Measurements from ENCODE around the gene CACYBP. TPM values are rescaled to one million over a fixed set of nuclear protein-coding genes. Genes with fewer than 3 reads are reported as not detected.
"Not testable (repeated sequence)": the region's sequence is repeated elsewhere in the genome, so short reads cannot be mapped to it uniquely, and the experiment has no call there.

Gene CACYBP
- polyA plus RNA-seq, 5 donors: 122 to 149 (median 128) TPM

DNA sequence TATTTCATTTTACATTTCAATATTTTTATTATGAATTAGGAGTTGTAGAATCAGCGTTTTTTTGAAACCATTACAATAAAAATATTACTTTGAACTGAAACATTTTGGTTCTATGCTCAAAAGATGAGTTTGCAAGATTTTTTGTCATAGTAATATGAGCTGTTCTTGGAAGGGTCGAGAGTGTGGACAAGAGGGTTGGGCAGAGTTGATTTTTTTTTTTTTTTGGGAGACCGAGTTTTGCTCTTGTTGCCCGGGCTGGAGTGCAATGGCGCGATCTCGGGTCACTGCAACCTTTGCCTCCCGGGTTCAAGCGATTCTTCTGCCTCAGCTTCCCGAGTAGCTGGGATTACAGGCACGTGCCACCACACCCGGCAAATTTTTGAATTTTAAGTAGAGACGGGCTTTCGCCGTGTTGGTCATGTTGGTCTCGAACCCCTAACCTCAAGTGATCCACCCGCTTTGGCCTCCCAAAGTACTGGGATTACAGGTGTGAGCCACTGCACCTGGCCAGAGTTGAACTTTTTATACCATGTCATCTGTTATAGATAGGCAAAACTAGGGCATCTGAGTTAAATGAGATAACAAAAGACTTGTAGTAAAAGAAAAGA, 3.3 kb downstream of the CACYBP start:
- no peak for DNase-seq

DNA sequence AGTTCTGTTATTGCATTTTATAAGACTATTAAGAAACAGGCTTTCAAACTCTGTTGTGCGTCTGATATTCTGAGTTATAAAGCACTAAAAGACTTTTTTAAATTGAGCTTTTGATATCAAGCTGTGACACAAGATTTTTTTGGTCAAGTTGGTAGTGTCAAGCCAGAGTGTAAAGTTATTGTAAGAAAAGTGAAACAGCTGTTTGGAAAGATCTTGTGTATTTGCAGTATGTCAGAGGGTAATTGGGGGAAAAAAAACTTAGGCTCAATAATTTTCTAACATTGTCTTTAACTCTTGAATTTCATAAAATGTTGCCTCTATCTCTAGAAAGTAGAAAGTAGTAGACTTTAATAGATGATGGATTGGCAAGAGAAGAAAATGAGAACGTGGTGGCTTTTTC, 3.8 kb downstream of the CACYBP start:
- DNase-seq: no peak

DNA sequence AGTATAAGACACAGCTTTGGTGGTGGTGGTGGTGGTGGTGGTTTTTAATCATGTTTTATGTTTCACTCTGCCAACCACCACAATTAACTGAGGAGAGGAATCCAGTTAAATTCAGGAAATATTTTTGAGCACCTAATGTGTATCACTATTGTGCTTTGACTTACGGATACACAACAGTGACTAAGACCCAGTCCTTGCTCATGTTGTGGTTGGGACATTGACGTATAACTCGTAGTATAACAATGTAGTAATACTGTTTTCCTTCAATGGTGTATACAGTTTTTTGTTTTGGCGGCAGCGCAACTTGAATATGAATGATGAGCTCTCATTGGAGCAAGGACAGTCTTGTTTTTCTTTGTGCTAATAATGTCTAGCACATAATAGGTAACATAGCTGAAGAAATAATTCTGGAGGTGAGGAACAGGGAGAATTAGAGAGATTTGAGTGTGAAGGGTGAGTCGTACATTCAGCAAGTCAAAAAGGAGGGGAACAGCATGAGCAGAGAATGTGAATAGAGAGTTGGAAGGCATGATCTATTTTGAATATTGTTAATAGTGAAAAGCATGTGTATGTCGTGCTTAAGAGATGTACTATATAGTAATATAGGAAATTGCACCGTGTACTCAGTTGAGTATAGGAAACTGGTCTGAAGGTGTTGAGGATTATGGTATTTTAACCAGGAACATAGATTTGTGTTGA, 5.5 kb downstream of the CACYBP start:
- DNase-seq: no peak

DNA sequence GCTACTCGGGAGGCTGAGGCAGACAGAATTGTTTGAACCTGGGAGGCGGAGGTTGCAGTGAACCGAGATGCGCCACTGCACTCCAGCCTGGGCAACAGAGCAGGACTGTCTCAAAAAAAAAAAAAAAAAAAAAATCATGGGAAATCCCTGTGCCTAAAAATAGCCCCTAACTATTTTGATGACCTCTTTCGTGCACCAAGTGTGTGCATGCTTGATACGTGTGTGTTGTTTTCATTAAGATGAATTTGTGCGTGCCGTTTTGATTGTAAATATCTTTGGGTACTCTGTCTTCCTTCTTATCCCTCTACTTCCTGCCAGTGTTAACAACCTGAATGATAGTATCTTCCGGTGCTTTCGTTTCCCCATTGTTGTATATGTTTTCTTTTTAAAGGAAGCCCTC, 9.8 kb downstream of the CACYBP start:
- no peak for DNase-seq

DNA sequence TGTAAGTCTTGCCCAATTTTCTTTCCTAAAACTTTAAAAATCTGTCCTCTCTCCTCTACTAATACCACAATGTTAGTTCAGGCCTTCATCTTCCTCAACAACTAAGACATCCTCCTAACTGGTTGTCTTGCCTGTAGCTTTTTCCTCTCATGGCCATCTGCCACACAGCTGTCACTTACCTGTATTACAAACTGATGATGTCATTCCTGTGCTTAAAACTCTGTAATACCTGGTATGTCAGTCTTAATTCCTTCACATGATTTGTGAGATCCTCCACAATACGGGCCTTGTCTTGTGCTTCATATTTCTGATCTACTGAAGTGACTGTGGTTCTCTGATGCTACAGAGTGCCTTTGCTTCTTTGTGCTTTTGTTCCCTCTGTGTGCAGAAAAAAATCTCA, 13.7 kb downstream of the CACYBP start:
- DNase-seq: no peak

DNA sequence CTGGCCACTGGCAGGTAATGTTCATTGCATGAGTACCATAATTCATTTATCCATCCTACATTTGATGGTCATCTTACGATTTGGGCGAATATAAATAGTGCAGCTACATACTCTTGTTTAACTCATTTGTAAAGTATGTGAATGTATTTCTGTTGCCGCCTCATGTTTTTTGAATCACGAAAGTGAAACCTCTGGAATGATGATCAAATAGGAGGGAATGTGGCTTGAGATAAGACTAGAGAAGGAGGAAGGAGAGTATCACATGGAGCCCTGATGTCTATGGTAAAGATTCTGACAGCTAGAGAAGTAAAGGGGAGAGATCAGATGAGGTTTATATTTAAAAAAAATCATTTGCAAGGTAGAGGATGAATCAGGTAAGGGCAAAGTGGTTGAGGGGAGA, 15.5 kb downstream of the CACYBP start:
- no peak for DNase-seq

DNA sequence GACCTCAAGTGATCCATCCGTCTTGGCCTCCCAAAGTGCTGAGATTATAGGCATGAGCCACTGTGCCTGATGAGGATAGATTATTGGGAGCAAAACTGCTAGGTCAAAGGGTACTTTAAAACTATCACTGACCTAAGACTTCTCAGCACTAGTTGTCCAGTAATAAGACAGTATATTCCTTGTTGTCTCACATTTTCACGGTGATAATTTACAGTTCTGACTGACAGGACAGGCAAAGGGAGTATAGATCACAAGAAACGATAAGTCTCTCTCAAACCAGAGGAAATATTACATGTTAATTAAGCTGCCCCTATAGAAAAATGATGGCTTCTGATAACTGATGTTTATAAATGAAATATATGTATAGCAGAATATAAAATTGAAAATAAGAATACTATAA, 19.8 kb downstream of the CACYBP start:
- DNase-seq: no peak

DNA sequence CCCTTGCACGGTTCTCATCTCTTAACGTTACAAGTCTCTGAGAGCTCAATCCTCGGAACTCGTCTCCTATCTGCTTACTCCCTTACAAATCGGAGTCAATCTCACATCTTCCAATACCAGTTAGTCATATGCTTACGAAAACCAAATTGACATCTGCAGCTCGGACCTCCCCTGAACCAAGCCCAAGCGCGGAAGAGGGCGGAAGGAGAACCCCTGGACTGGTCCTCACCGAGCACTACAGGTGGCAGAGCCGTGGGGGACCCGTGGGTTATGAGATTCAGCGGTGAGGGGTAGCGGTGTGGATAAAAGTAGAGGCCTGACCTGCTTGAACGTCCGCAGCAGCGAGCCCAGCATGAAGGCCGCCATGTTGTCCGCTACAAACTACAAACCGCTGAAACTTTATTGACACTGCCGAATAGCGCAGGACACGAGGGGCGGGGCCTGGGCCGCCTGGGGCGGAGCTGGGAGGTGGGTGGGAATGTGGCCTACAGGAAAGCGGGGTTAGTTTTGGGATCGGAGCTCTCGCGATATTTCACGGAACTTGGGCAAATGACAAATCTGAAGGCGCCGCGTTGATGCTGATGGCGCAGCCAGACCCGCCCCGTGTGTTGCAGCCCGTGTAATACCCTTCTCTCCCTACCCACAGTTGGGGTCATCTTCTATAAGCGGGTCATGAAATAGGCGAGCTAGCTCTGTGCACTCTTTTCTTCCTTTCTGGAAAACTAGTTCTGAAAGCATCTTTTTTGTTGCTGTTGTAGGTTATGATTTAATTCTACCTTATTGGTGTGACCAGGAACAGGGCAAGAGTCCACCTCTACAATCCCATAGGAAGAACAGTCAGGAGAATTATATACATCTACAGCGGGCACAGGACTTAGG, 23.5 kb downstream of the CACYBP start, which contains the start of gene MRPS14:
Gene MRPS14, minus strand, starts transcription at position 383 of the 879 bp plus-strand sequence. Its CDS starts 17 bp downstream, at position 366.
- peak; percentile 98 for DNase-seq

DNA sequence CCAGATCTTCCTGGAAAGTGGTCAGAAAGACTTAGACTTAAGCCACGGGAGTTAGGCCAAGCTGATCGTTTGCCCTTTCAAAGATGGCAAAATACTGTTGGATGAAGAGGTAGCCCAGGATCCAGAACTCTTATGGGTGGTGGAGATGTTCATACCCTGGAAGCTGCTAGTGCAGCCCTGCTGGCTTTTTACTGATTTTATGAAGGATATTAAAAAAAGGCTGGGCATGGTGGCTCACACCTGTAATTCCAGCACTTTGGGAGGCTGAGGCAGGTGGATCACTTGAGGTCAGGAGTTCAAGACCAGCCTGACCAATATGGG, 24.1 kb downstream of the CACYBP start:
- DNase-seq: not testable (repeated sequence)

DNA sequence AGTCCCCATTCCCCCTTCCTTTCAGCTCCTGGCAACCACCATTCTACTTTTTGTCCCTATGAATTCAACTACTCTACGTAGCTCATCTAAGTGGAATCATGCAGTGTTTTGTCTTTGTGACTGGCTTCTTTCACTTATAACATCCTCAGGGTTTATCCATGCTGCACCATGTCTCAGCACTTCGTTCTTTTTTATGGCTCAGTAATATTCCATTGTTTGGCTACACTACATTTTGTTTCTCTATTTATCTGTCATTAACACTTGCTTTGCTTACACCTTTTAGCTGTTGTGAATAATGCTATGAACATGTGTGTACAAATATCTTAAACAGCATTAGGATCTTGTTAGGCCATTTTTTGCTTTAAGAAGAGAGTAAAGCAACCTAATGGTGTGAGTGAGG, 25.0 kb downstream of the CACYBP start:
- no peak for DNase-seq

DNA sequence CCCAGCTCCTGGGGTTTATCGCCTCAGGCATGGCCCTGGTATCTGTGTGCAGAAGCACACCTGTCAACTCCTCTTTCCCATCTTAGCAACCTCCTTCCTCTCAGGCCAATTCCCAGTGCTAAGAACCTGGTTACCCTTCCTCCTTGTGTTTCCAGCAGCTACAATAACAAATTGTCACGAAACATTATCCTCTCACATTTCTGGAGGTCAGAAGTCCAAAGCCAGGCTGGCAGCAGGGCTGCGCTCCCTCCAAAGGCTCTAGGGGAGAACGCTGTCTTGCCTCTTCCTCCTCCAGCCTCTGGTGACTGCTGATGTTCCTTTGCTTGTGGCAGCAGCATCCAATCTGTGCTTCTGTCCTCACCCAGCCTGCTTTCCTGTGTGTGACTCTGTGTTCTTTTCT, 34.2 kb downstream of the CACYBP start:
- DNase-seq: no peak

DNA sequence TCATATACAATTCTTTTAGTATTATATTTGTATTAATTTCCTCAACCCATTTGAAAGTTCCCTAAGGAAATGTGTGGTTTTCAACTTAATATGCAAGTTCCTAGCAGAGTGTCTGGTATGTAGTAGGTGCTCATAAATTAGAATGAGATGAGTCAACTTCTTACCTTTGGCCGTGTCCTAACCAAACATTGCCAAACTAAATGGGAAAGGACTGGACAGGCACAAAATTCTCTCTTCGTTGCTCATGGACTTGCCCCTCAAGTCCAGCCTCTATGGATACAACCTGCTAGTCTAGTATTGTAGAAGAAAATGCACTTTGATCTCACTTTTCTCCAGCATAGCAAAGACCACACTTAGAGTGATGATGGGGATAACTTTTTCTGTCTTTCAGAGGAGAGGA, 35.0 kb downstream of the CACYBP start:
- no peak for DNase-seq

DNA sequence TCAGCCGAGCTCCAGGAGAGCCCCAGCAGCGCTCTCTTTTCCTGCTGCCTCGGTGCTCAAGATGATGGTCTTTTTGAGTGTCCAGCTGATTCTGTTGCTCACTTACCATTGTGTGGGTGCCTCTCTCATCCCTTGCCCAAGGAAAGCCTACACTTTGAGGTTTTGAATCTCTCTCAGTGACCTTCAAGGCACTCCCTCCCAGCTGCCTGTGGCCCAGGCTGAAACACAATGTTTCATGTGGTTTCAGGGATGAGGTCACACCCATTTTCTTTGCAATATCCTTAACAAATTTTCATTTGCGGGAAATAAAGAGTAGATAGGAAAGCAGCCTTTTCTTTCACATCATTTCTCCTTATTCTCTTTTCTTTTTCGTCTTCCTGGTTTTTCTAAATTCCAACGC, 36.1 kb downstream of the CACYBP start:
- DNase-seq: no peak

DNA sequence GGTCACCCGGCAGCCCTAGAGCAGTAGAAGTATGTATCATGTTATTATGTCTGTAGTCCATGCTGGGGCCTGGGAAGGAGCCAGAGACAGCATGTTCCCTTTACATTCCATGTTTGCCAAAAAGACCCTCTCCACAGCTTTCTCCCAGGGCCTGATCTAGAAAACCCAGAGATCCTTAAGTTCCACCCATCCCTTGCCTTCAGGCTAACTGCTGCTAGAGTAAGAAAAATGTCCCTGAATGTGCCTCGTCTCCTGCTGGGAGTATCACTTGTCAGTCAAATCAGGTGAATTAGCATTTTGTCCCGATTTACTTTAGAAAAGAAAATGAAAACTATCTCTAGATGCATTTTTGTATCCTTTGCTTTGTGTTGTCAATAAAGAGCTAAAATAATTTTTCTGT, 36.7 kb downstream of the CACYBP start:
- DNase-seq: no peak

DNA sequence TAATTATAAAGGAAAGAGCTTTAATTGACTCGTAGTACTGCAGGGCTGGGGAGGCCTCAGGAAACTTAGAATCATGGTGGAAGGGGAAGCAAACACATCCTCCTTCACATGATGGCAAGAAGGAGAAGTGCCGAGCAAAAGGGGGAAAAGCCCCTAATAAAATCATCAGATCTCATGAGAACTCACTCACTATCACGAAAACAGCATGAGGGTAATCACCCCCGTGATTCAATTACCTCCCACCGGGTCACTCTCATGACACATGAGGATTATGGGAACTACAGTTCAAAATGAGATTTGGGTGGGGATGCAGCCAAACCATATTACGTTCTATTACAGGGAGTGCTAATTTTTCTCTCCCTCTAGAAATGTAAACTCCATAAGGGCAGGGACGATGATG, 37.7 kb downstream of the CACYBP start:
- no peak for DNase-seq

DNA sequence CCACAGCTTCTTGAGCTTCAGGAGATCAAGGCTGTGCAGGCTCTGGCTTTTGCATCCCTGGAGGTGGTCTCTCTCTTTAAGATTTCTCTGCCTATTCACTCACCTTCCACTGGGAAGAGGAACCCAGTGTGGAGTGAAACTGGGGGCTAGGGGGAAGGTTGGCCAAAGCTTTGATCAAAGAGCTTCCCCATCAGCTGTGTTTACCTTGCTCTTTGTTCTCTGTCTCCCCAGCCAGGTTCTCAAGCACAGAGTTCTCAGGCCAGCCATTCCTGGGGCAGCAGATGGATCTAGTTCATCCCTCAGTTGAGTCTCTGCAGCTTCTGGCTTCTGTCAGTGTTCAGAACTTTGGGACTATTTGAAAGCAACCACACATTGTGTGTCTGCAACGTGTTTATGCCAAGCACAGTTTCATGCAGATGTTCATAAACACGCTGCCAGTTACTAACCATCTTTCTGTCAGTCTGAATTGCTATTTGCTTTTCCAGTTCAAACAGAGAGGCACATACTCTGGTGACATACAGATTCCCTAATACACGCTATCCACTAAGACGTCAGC, 40.7 kb downstream of the CACYBP start:
- DNase-seq: no peak

DNA sequence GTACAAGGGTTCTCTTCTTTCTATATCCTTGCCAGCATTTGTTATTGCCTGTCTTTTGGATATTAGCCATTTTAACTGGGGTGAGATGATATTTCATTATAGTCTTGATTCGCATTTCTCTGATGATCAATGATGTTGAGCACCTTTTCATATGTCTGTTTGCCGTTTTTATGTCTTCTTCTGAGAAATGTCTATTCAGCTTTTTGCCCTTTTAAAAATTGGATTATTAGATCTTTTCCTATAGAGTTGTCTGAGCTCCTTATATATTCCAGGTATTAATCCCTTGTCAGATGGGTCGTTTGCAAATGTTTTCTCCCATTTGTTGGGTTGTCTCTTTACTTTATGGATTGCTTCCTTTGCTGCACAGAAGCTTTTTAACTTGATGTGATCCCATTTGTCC, 42.9 kb downstream of the CACYBP start:
- DNase-seq: no peak

DNA sequence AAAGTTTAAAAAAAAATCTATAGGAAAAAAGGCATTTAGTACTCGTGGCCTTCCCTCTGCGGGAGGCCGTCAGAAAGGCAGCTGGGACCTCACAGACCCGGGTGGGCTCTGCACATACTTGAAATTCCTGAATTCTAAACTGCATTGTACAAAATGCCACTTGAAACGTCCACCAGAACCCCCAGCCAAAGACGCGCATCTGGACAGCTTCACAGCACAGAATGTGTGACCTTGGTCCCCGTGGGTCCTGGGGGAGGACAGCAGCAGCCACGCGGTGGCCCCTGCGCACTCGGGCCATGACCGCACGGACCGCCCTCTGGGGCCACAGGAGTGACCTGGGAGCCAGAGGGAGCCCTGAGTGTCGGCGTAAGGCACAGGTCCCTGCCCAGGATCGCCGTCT, 44.1 kb downstream of the CACYBP start:
- DNase-seq: no peak

DNA sequence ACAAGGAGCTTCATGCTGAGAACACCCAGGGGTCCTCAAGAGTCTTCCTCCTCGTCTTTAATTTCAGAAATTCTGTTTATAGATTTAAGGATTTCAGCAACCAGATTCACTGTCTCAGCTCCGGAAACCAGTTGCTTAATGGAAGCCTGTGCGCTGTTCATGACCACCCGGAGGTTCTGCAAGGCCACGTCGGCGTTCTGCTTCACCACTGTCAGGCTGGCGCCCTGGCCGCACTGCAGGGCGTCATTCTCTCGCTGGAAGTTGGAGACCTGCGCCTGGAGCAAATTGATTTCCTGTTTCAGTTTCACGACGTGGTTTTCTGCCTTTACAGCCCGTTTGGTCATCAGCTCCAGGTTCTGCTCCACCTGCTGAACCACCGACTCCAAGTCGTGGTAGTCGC, 44.8 kb downstream of the CACYBP start:
- not testable (repeated sequence) for DNase-seq

DNA sequence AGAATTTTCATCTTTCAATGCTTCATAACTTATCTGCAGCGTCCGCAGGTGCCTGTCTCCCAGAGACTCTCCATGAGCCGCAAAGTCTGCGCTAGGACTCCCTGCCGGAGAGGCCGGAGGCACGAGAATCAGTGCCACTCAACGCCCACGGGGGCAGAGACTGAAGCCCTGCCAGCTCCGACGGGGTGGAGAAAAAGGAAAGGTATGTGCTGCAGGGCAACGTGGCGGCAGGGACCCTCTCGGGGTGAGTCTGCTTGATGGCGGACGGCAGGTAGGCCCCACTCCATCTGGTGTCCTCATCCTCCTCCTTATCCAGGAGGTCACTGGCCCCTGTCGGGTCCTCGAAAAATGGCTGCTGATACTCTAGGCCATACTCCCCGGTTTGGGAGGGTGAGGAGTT, 45.4 kb downstream of the CACYBP start:
- no peak for DNase-seq

DNA sequence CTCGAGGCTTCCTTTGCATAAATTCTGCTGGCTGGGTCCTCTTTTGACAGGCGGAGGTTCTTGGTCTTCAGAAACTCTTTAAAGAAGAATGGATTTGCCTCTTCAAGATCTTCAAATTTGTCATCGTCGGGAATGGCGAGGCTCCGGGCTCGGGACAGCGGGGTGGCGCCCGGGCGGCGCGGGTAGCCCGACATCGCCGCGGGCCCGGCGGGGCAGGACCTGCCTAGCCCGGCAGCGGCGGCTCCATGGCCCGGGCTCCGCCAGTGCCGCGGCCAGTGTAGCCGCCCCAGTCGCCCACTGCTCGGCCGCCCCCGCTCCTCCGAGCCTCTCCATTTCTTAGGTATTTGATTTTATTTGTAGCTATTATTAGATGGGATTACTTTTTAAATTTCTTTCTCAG, 45.8 kb downstream of the CACYBP start:
- no peak for DNase-seq

DNA sequence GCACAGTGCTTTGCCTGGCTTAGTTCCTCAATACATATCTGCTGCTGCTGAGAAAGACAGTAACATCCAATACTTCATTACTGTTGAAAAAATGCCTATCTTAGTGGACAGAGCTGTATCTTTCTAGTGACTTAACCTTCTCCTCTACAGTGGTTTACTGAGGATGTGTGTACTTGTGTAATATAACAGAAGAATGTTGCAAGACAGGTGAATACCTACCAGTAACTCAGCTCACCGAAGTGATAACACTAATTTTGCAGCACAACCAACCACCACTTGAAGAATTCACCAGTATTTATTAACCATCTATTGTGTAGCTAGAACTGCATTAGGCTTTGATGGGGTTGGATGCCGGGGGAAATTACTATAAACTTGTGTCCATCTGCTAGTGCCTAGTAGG, 51.2 kb downstream of the CACYBP start:
- DNase-seq: no peak

DNA sequence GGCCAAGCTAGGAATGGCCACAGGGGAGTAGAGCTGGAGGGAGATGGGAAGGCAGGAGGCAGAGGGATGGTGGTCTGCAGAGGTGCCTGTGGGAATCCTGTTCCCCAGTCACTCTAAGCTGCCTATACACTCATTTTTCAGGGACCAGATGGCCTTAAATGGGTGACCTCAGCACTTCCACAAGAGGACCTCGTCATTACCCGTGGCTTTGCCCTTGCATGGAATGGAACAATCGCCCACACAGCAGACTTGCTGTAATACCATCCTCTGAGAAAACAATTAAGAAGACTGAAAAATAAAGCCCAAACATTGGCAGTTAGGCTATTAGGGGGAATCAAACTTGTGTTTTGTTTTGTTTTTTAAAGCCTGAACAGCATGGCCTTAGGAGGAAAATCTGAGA, 55.0 kb downstream of the CACYBP start:
- no peak for DNase-seq
